Right kidney (tissue), 1 donor: ENCODE data around the gene RAPGEF3.

Experiments
- DNase-seq: peaks from one replicate; pipeline ENCODE4 v3.0.0-alpha.2; 2016

The RAPGEF3 gene

GRCh38 chr12:47776471-47777143 lies 17.9 kb upstream of the RAPGEF3 start:
- DNase-seq = no peak

GRCh38 chr12:47775100-47775911 lies 16.6 kb upstream of the RAPGEF3 start:
- no peak for DNase-seq

GRCh38 chr12:47774663-47775062 lies 16.0 kb upstream of the RAPGEF3 start:
- no peak for DNase-seq

GRCh38 chr12:47773858-47774580 lies 15.3 kb upstream of the RAPGEF3 start:
- DNase-seq = no peak

- DNase-seq = peak; percentile 87
Measured at GRCh38 chr12:47773062-47773857, 14.6 kb upstream of the RAPGEF3 start, which contains the start of gene SLC48A1. SLC48A1 (plus strand) TSS chr12:47773238; CDS start chr12:47773305, 67 bp downstream.

- DNase-seq = no peak
Measured at GRCh38 chr12:47772738-47773061, 14.0 kb upstream of the RAPGEF3 start.

GRCh38 chr12:47772094-47772660 lies 13.5 kb upstream of the RAPGEF3 start:
- DNase-seq = no peak

GRCh38 chr12:47771304-47771703 lies 12.6 kb upstream of the RAPGEF3 start:
- no peak for DNase-seq

GRCh38 chr12:47770086-47770726 lies 11.5 kb upstream of the RAPGEF3 start:
- DNase-seq = no peak

GRCh38 chr12:47769234-47770085 lies 10.8 kb upstream of the RAPGEF3 start:
- DNase-seq = no peak

GRCh38 chr12:47768323-47768811 lies 9.7 kb upstream of the RAPGEF3 start:
- DNase-seq = no peak

- no peak for DNase-seq
Measured at GRCh38 chr12:47767216-47767724, 8.6 kb upstream of the RAPGEF3 start.

GRCh38 chr12:47766502-47767215 lies 8.0 kb upstream of the RAPGEF3 start:
- DNase-seq = no peak

- DNase-seq = no peak
Measured at GRCh38 chr12:47763481-47764346, 5.0 kb upstream of the RAPGEF3 start.

- DNase-seq = no peak
Measured at GRCh38 chr12:47762850-47763465, 4.3 kb upstream of the RAPGEF3 start.

- peak; percentile 62 for DNase-seq
Measured at GRCh38 chr12:47758584-47758833, 171 bp downstream of the RAPGEF3 start.

- peak; percentile 67 for DNase-seq
Measured at GRCh38 chr12:47757840-47758583, 668 bp downstream of the RAPGEF3 start.
